BE2C (cell line): ENCODE results near the gene RNF212.

Experiments used
- DNase-seq: peaks from one replicate; pipeline ENCODE4 v3.0.0-alpha.2; 2020
- H3K27me3 ChIP-seq: fragments of 250-450 bp; sonication (Bioruptor Pico); 2 replicates; pipeline ENCODE4 v1.5.1; 2020; ENCODE audit warnings: mild to moderate bottlenecking
- H3K36me3 ChIP-seq: fragments of 250-450 bp; sonication (Bioruptor Pico); 2 replicates; pipeline ENCODE4 v1.5.1; 2020; ENCODE audit warnings: mild to moderate bottlenecking
- H3K4me1 ChIP-seq: fragments of 250-450 bp; sonication (Bioruptor Pico); 2 replicates; pipeline ENCODE4 v1.5.1; 2020
- H3K4me3 ChIP-seq: 2 replicates; pipeline ENCODE4 v1.5.1; 2011; ENCODE audit warnings: low read depth, low read length
- H3K9me3 ChIP-seq: fragments of 250-450 bp; sonication (Bioruptor Pico); 2 replicates; pipeline ENCODE4 v1.5.1; 2020
- CTCF ChIP-seq: IDR thresholded peaks from 2 replicates; pipeline ENCODE4 v1.5.1; 2012; ENCODE audit warnings: mild to moderate bottlenecking, low read depth, low read length

Gene RNF212

GRCh38 chr4:1153567-1154090, 40.3 kb upstream of the RNF212 start:
- DNase-seq, result no peak
- H3K4me3 ChIP-seq, result no peak overlapping the region
- TF ChIP-seq CTCF, result no peak
- H3K27me3 ChIP-seq, result peaks cover 77% of the 10 kb centered on the region
- no peaks in the 10 kb centered on the region for H3K4me1 ChIP-seq
- H3K9me3 ChIP-seq, result no peaks in the 10 kb centered on the region
- H3K36me3 ChIP-seq, result no peaks in the 10 kb centered on the region

DNA sequence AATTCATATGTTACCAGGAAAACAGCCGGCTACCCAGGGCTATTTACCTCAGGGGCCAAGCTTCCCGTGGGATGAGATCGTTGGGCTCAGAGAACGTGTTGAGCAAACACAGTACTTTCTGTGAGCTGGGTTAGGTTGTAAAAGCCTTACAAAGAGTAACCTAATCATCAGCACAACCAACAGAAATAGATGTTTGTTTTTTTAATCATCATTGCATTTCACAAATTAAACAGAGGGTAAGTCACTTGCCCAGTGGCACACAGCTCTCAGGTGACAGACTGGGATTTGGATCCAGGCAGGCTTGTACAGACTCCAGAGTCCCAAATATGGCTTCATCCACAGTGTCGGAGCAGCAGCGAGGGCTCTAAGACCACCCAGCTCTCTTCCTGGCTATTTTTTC, 38.9 kb upstream of the RNF212 start:
- Histone ChIP-seq H3K4me3 (no peak overlapping the region), H3K27me3 (peaks cover 78% of the 10 kb centered on the region)
- TF ChIP-seq CTCF, result no peak

GRCh38 chr4:1151541-1151940, 38.2 kb upstream of the RNF212 start:
- H3K27me3 ChIP-seq, result peaks cover 71% of the 10 kb centered on the region
- no peaks in the 10 kb centered on the region for H3K4me1 ChIP-seq
- H3K9me3 ChIP-seq, result no peaks in the 10 kb centered on the region
- no peak for DNase-seq
- no peak overlapping the region for H3K4me3 ChIP-seq
- no peak for TF ChIP-seq CTCF
- no peaks in the 10 kb centered on the region for H3K36me3 ChIP-seq

More for the DNA sequence above, 38.9 kb upstream of the RNF212 start:
- Histone ChIP-seq H3K36me3 (no peaks in the 10 kb centered on the region), H3K4me1 (no peaks in the 10 kb centered on the region), H3K9me3 (no peaks in the 10 kb centered on the region)
- DNase-seq, result no peak

DNA sequence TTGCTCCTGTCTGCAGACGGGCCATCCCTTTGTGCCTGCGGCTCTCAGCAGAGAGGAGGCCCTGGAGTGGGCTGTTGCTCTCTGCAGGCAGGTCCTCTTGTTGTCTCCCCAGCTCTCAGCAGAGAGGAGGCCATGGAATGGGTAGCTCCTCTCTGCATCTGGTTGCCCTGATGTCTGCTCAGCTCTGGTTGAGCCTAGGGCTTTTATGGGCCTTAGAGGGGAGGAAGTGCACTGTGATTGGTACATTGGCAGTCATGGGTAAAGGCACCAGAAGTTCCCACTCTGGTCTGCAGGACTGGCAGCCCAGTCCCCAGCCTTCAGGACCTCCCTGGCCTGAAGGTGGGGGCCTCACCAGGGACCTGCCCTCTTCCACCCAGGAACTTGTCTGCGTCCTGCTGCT, 37.5 kb upstream of the RNF212 start:
- TF ChIP-seq CTCF, result no peak

DNA sequence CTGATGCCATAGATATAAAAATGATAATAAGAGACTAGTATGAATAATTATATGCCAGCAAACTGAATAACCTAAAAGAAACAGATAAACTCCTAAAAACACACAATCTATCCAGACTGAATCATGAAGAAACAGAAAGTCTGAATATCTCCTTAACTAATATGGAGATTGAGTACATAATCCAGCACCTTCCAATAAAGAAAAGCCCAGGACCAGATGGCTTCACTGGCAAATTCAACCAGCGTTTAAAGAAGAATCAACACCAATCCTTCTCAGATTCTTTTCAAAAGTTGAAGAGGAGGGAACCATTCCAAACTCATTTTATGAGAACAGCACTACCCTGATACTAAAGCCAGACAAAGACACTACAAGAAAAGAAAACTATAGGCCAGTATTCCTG, 26.5 kb upstream of the RNF212 start:
- peaks cover 64% of the 10 kb centered on the region for H3K27me3 ChIP-seq
- no peak for TF ChIP-seq CTCF
- H3K9me3 ChIP-seq, result no peaks in the 10 kb centered on the region
- no peaks in the 10 kb centered on the region for H3K36me3 ChIP-seq
- H3K4me3 ChIP-seq, result no peak overlapping the region
- no peak for DNase-seq
- H3K4me1 ChIP-seq, result no peaks in the 10 kb centered on the region

More for the DNA sequence above, 37.5 kb upstream of the RNF212 start:
- Histone ChIP-seq H3K27me3 (peaks cover 65% of the 10 kb centered on the region), H3K36me3 (no peaks in the 10 kb centered on the region), H3K4me3 (no peak overlapping the region), H3K4me1 (no peaks in the 10 kb centered on the region), H3K9me3 (no peaks in the 10 kb centered on the region)
- no peak for DNase-seq

DNA sequence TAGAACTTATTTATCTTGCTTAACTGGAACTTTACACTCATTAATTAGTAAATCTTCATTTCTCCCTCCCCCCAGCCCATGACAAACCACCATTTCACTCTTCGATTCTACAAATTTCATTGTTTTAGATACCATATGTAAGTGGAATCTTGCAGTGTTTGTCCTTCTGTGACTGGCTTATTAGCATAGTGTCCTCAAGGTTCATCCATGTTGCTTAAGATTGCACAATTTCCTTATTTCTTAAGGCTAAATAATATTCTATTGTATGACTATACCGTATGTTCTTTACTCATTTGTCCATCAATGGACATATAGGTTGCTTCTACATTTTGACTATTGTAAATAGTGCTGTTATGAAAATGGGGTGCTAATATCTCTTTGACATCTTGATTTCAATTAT, 24.5 kb upstream of the RNF212 start:
- no peaks in the 10 kb centered on the region for H3K9me3 ChIP-seq
- no peak for TF ChIP-seq CTCF

More for the DNA sequence above, 24.5 kb upstream of the RNF212 start:
- Histone ChIP-seq H3K4me1 (no peaks in the 10 kb centered on the region), H3K4me3 (no peak overlapping the region), H3K27me3 (peaks cover 62% of the 10 kb centered on the region), H3K36me3 (no peaks in the 10 kb centered on the region)
- DNase-seq, result no peak
